Activated naive CD4-positive, alpha-beta T cell treated with anti-CD3 and anti-CD28 coated beads for 36 hours (primary cell): Measurements from ENCODE around the gene CDH13. TPM values are rescaled to one million over a fixed set of nuclear protein-coding genes. Genes with fewer than 3 reads are reported as not detected.

Experiments
- CTCF ChIA-PET: fragments of 350-600 bp; sonication (Branson Sonifier 250); formaldehyde crosslinking; loops from one replicate; lab custom pipeline; 2021; ENCODE audit warnings: antibody characterized with exemption; lab: Charles Lee
- DNase-seq: peaks from one replicate; pipeline ENCODE4 v3.0.0-alpha.2; 2020
- H3K27ac Mint-ChIP-seq: one replicate; pipeline ENCODE4 v1.8.0; 2021; ENCODE audit warnings: mild to moderate bottlenecking, mixed read lengths
- H3K27me3 Mint-ChIP-seq: one replicate; pipeline ENCODE4 v1.8.0; 2021; ENCODE audit warnings: low read depth, mixed read lengths
- H3K36me3 Mint-ChIP-seq: one replicate; pipeline ENCODE4 v1.8.0; 2021; ENCODE audit warnings: low read depth, mixed read lengths
- H3K4me1 Mint-ChIP-seq: one replicate; pipeline ENCODE4 v1.8.0; 2021; ENCODE audit warnings: low read depth, mixed read lengths
- H3K4me3 Mint-ChIP-seq: one replicate; pipeline ENCODE4 v1.8.0; 2021; ENCODE audit warnings: mild to moderate bottlenecking, moderate library complexity, mixed read lengths
- H3K9me3 Mint-ChIP-seq: one replicate; pipeline ENCODE4 v1.8.0; 2021; ENCODE audit warnings: mixed read lengths
- intact Hi-C: fragments of 100-400 bp; cut with micrococcal nuclease; formaldehyde crosslinking; loops from one replicate; pipeline ENCODE4 v1.15.1; 2023
- total RNA-seq, 2 experiments: library from RNA; stranded (reverse); gene quantifications; one replicate each; pipeline ENCODE4 v1.2.3, GENCODE V29; 2021

CDH13 gene
- total RNA-seq, 2 experiments from 2014 or later = not detected

DNA sequence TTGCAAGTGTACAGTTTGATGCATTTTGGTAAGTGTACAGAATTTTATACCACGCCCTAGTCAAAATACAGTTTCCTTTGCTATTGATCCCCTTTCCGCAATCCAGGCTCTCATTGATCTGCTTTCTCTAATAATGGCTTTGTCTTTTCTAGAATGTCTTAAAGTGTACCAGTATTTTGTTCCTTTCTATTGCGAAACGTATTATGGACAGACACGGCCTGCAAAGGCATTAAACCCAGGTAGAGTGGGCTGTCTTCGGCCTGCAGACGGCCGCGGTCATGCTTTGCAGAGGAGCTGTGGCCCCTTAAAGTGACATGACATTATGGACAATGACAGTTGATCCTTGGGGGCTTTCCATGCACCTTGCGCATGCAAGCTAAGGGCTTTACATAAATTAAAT lies 1165.1 kb downstream of the CDH13 start:
- intact Hi-C loops = no loop called here
- DNase-seq = no peak
- CTCF ChIA-PET = no interaction called here
- Mint-ChIP-seq H3K27me3 (peaks cover 9% of the 10 kb centered on the region), H3K4me1 (peaks cover 3% of the 10 kb centered on the region), H3K4me3 (no peak overlapping the region), H3K36me3 (no peaks in the 10 kb centered on the region), H3K27ac (no peak overlapping the region), H3K9me3 (no peaks in the 10 kb centered on the region)

DNA sequence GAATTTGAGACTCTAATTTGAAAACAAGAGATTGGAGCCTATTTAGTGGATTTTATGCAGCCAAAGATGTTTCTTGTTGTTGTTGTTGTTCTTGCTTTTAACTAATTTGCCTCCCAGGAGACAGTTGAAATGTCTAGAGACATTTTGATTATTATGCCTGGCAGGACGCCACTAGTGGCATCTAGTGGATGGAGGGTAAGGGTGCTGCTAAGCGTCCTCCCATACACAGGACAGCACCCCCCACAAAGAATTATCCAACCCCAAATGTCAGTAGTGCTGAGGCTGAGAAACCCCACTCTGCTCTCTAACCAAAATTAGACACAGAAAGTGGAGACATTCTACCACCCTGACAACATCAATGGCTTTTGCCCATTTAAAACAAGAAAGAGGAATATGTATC lies 1165.6 kb downstream of the CDH13 start:
- Mint-ChIP-seq H3K27me3 (peaks cover 5% of the 10 kb centered on the region), H3K4me3 (no peak overlapping the region), H3K36me3 (no peaks in the 10 kb centered on the region), H3K4me1 (peaks cover 3% of the 10 kb centered on the region), H3K27ac (no peak overlapping the region), H3K9me3 (no peaks in the 10 kb centered on the region)
- intact Hi-C loops = no loop called here
- CTCF ChIA-PET = no interaction called here
- DNase-seq = no peak

DNA sequence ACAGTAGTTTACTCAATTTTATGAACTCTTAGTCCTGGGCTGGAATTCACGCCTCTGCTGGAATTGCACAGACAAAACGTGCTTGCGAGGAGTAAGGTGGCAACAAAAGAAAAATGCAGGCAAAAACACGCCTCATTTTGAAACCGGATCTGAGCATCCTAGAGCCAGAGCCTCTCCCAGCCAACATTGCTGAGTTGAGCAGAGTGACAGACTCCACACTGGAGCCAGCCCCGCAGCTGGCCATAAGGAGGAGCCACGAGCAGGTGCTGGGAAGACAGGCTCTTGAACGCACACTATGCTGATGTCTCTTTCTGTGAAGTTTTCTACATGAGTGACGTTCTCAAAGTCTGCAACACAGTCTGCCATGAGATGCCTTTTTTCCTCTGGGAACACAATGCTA lies 1166.4 kb downstream of the CDH13 start:
- intact Hi-C loops = no loop called here
- Mint-ChIP-seq H3K4me1 (peaks cover 3% of the 10 kb centered on the region), H3K27ac (no peak overlapping the region), H3K4me3 (no peak overlapping the region), H3K9me3 (no peaks in the 10 kb centered on the region), H3K36me3 (no peaks in the 10 kb centered on the region), H3K27me3 (peaks cover 5% of the 10 kb centered on the region)
- no peak for DNase-seq
- CTCF ChIA-PET = no interaction called here

DNA sequence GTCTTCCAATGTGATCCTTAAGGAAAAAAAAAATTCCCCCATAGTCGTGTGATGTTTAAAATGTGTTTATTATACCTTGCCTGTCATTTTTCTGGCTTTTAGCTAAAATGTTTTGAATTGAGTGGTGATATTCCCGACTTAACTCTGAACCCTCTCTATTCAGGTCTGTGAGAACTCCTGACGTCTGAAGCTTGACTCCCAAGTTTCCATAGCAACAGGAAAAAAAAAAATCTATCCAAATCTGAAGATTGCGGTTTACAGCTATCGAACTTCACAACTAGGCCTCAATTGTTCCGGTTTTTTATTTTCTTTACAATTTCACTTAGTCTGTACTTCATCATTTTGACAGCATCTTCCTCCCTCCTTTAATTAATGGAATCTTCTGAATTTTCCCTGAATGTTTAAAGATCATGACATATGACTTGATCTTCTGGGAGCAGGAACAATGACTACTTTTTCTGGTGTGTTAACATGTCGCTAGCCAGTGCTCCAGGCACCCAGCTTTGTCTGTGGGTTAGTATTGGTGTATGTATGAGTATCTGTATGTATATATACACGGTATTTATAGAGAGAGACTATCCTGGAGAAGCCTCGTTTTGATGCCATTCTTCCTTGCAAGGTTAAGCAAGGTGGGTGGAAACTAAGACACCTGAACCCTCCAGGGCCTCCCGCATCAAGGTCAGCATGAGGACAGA lies 1168.2 kb downstream of the CDH13 start:
- H3K27ac Mint-ChIP-seq = no peak overlapping the region
- CTCF ChIA-PET = no interaction called here
- DNase-seq = no peak

DNA sequence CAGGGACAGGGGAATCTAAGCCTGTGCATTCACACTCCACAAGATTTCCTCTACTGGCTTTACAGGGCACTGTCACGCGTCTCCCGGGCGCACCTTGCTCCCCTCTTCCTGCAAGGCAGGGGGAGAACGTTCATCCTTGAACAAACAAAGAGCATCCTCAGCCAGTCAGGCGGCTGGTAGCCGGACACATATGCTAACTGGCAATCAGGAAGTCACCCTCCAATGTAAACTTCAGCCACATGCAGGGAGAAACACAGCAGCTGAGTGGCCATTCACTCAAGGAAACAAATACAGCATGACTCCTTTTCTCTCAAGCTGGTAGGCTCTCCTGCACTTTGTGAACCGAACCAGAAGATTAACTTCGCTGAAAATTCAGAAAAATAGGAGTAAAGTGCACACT lies 1170.2 kb downstream of the CDH13 start:
- Mint-ChIP-seq H3K27ac (no peak overlapping the region), H3K4me3 (no peak overlapping the region), H3K4me1 (peaks cover 3% of the 10 kb centered on the region), H3K36me3 (no peaks in the 10 kb centered on the region), H3K9me3 (no peaks in the 10 kb centered on the region), H3K27me3 (peaks cover 9% of the 10 kb centered on the region)
- intact Hi-C loops = no loop called here
- DNase-seq = no peak
- CTCF ChIA-PET = no interaction called here

More for the DNA sequence above, 1168.2 kb downstream of the CDH13 start:
- intact Hi-C loops = no loop called here
- Mint-ChIP-seq H3K9me3 (no peaks in the 10 kb centered on the region), H3K27me3 (peaks cover 9% of the 10 kb centered on the region), H3K4me1 (peaks cover 3% of the 10 kb centered on the region), H3K36me3 (no peaks in the 10 kb centered on the region), H3K4me3 (no peak overlapping the region)

DNA sequence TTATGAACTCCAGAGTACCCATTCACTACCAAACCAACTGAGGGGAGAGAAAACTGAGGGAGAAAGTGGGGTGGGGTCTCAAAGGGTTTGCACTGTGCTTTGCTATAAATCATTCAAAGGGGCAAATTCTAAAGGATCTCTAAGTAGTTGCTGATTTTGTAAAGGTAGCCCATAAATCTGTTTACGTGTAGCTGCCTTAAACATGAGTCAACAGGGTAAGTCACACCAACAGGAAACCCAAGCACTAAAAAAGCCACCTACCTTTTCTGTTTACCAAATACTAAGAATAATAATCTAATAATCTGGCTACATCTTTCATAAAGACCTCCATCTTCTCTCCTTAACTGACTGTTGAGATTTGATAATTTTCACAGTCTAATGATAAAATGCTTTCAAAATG lies 1172.6 kb downstream of the CDH13 start:
- no peak for DNase-seq
- Mint-ChIP-seq H3K27me3 (peaks cover 9% of the 10 kb centered on the region), H3K4me3 (no peak overlapping the region), H3K9me3 (no peaks in the 10 kb centered on the region), H3K4me1 (no peaks in the 10 kb centered on the region), H3K27ac (no peak overlapping the region), H3K36me3 (no peaks in the 10 kb centered on the region)
- intact Hi-C loops = no loop called here
- CTCF ChIA-PET = no interaction called here

DNA sequence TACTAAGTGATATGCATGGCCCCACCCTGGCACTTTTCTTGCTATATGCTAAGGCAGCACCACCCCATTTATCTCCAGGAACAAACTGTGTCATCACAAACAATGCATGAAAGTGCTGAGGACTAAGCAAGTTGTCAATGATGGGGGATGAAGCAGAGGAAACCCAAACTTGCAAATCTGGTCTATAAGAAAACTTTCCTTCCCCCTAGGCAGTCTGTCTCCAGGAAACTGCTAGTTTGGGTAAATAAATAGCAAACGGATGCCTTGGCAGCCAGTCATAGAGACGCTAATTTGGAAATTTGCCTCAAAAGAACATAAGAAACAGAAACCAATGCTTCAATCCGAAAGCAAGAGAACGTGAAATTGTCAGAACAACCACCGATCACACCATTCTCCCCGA lies 1175.4 kb downstream of the CDH13 start:
- Mint-ChIP-seq H3K4me1 (peaks cover 7% of the 10 kb centered on the region), H3K36me3 (no peaks in the 10 kb centered on the region), H3K27ac (no peak overlapping the region), H3K27me3 (peaks cover 5% of the 10 kb centered on the region), H3K9me3 (no peaks in the 10 kb centered on the region), H3K4me3 (no peak overlapping the region)
- intact Hi-C loops = loop anchor here (10.0 kb wide), 1 partner anchor 1627 kb away; the partner anchor contains the start of gene MPHOSPH6
- CTCF ChIA-PET = no interaction called here
- no peak for DNase-seq

DNA sequence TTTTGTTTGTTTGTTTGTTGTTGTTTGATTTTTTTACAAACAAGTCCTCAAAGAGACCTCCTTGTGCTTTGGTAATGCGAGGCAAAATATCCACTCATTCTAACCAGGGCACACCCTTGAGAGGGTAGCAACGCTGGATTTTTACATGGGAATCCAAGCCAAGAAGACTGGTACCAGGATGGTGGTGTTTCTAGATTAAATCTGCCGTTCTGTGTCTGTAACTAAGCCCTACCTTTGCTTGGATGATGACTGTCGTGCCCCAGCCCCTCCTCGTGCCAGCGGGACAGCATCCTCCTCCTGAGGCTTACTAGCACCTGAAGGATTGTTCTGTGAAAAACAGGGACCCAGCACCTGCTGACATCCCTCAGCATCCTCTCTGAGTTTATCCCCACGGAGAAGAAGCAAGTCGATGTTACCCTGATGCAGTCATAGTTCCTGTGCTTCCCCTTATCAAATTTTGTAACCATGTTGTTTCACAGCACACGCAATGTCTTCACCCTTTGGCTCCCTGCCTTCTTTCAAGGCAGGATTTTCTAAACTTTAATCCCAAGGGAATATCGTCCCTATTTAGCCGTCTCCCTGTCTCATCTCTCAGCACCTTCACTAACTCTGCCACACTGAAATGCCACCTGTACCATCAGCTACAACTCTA lies 1175.9 kb downstream of the CDH13 start:
- intact Hi-C loops = loop anchor here (10.0 kb wide), 1 partner anchor 1628 kb away; the partner anchor contains the start of gene MPHOSPH6
- Mint-ChIP-seq H3K27me3 (peaks cover 5% of the 10 kb centered on the region), H3K36me3 (no peaks in the 10 kb centered on the region), H3K4me3 (no peak overlapping the region), H3K4me1 (peaks cover 11% of the 10 kb centered on the region), H3K9me3 (no peaks in the 10 kb centered on the region), H3K27ac (no peak overlapping the region)
- DNase-seq = no peak
- CTCF ChIA-PET = no interaction called here

DNA sequence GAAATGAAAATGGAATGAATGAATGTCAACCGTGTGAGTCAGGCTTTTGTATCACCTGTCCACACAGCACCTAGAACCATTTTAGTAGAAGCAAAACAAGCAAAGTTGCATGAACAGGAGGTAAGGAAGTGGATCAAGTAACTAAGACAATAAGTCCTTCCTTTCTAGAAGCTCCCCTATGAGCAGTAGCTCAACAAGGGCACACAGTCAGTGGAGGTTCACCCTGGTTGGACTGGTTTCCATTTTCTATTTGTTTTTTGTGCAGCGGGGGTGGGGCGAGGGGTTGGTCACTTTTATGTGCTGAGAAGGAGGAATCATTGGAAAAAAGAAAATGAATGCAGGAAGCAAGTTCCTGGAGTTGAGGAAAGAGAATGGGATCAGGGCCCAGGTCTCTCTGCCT lies 1177.0 kb downstream of the CDH13 start:
- peaks cover 15% of the 10 kb centered on the region for H3K4me1 Mint-ChIP-seq
- no peak for DNase-seq
- H3K9me3 Mint-ChIP-seq = no peaks in the 10 kb centered on the region
- H3K36me3 Mint-ChIP-seq = peaks cover 5% of the 10 kb centered on the region
- no peak overlapping the region for H3K27ac Mint-ChIP-seq
- no peak overlapping the region for H3K4me3 Mint-ChIP-seq
- H3K27me3 Mint-ChIP-seq = peaks cover 2% of the 10 kb centered on the region
- CTCF ChIA-PET = no interaction called here
- intact Hi-C loops = loop anchor here (10.0 kb wide), 1 partner anchor 1629 kb away; the partner anchor contains the start of gene MPHOSPH6

DNA sequence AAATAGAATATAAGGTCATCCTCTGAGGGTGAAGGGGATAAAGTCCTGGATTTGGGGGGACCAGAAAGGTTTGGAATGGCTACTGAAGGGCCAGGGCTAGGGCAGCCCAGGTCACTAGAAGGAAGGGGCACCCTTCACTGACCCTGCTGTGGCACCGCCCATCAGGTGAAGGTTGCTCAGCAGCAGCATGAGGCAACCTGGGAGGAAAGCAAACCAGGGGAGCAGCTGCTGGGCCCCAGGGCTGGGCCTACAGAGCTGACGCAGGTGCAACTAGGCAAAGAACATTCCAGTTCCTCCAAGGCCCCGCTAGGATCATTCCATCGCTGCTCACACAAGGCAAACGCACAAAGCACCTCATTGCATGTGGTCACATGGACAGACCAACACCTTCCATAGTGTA lies 1177.6 kb downstream of the CDH13 start:
- CTCF ChIA-PET = no interaction called here
- no peak overlapping the region for H3K4me3 Mint-ChIP-seq
- H3K36me3 Mint-ChIP-seq = peaks cover 9% of the 10 kb centered on the region
- peaks cover 2% of the 10 kb centered on the region for H3K27me3 Mint-ChIP-seq
- H3K4me1 Mint-ChIP-seq = peaks cover 20% of the 10 kb centered on the region
- intact Hi-C loops = loop anchor here (10.0 kb wide), 1 partner anchor 1630 kb away; the partner anchor contains the start of gene MPHOSPH6
- DNase-seq = no peak
- no peaks in the 10 kb centered on the region for H3K9me3 Mint-ChIP-seq
- no peak overlapping the region for H3K27ac Mint-ChIP-seq

DNA sequence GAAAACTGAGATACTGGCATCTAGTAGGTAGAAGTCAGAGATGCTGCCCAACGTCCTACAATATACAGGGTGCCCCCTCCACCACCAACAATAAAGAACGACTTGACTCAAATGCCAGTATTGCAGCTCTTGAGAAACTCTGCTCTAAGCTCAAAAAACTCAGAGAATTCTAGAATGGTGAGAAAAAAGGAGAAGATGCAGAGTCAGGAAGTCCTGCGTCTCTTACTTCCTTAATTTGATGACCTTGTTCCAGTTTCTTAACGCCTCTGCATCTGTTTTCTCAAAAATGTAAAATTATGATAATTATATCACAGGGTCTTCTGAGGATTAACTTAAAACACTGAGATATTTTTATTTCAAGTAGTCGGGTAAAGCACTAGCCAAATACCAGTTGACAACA lies 1179.3 kb downstream of the CDH13 start:
- no peak for DNase-seq
- no peaks in the 10 kb centered on the region for H3K9me3 Mint-ChIP-seq
- H3K4me1 Mint-ChIP-seq = peaks cover 33% of the 10 kb centered on the region
- no peaks in the 10 kb centered on the region for H3K27me3 Mint-ChIP-seq
- H3K27ac Mint-ChIP-seq = peak overlapping the region; percentile 70
- CTCF ChIA-PET = interaction anchor here (1.6 kb wide), 1 partner anchor 20 kb away, joined by 5 read pairs; no protein-coding TSS in a partner anchor
- peaks cover 13% of the 10 kb centered on the region for H3K36me3 Mint-ChIP-seq
- H3K4me3 Mint-ChIP-seq = no peak overlapping the region
- intact Hi-C loops = loop anchor here (2.0 to 10.0 kb wide), 2 partner anchors 311 to 1631 kb away; partner anchors contain the start of genes MBTPS1 and MPHOSPH6

DNA sequence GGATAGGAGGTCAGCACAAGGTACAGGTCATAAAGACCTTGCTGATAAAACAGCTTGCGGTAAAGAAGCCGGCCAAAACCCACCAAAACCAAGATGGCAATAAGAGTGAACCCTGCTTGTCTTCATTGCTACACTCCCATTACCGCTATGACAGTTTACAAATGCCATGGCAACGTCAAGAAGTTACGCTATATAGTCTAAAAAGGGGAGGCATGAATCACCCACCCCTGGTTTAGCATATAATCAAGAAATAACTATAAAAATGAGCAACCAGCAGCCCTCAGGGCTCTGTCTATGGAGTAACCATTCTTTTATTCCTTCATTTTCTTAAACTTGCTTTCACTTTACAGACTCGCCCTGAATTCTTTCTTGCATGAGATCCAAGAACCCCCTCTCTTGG lies 1180.0 kb downstream of the CDH13 start:
- no peaks in the 10 kb centered on the region for H3K27me3 Mint-ChIP-seq
- H3K36me3 Mint-ChIP-seq = peaks cover 15% of the 10 kb centered on the region
- no peak overlapping the region for H3K27ac Mint-ChIP-seq
- no peaks in the 10 kb centered on the region for H3K9me3 Mint-ChIP-seq
- no peak overlapping the region for H3K4me3 Mint-ChIP-seq
- H3K4me1 Mint-ChIP-seq = peaks cover 37% of the 10 kb centered on the region
- no peak for DNase-seq
- intact Hi-C loops = loop anchor here (1.0 to 10.0 kb wide), 3 partner anchors 93 to 1632 kb away; partner anchors contain the start of genes MBTPS1, MLYCD and MPHOSPH6
- CTCF ChIA-PET = no interaction called here
